T-helper 22 cell (primary cell): Measurements from ENCODE around the gene IFI27L1.
A peak's percentile ranks its signal among the peaks of the same experiment; 100 is the strongest.

Experiments used
- DNase-seq: peaks from one replicate; pipeline ENCODE4 v3.0.0-alpha.2; 2020; ENCODE audit warnings: low read depth

Gene IFI27L1

DNA sequence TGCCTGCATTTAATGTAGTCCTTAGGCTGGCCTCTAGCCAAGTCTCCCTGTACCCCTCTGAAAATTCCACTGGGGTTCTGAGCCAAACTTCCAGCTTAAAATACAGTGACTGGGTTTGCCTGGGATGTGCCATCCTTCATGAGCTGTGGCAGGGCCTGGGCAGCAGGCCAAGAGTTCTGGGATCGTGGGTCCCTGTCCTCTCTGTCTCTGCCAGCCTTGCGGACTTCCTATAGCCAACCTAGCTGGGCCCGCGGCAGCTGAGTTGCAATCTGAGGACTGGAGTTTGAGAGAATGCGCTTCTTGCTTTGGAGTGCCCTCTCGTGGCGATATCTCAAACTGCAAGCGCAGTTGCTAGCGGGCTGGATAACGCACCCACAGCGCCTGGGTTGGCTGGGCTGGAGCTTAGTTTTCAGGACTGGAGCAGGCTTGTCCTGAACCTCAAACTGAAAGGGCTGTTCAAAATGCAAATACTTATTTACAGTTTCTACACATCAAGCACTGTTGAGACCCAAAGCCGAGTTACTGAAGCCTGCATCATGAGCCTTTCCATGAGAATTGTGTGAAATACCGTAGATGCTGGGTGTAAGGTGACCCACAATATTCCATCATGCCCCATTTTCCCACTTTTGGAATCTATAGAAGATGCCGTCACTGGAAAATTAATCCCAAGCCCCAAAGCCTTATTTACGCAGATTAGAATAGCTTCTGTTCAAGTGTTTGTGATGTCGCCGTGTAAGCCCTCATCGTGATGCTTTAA, 55.6 kb downstream of the IFI27L1 start:
- peak; percentile 57 for DNase-seq

DNA sequence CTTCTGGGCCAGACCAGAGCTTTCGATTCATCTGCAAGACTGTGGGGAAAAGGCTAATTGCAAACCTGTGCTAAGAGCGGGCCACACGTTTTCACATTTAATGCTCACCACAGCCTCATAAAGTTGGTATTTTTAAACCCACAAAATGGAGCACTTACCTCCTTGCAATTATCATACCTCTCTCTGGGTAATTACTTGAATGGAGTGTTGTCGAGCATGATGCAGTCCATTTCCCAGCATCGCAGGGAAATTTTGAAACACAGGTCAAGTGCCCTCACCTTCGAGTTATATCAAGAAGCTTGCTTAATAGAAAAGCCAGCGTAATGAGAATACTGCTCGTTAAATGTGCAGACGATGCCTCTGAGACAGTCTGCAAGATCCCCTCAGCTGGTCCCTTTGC, 57.1 kb downstream of the IFI27L1 start:
- no peak for DNase-seq

DNA sequence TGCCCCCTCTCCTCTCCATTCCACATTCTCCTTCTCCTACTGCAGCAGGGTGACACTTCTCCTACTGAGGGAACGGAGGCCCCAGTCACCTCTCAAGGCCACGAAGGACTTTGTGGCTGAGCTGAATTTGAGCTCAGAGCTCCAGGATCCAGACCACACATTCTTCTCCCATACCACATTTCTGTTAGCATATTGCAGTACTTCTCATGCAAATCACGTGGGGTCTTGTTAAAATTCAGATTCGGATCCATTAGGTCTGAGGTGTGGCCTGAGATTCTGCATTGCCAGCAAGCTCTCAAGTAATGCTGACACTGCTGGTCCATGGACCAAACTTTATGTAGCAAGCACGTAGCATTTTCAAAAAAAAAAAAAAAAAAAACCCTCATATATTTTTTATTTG, 57.9 kb downstream of the IFI27L1 start:
- no peak for DNase-seq

DNA sequence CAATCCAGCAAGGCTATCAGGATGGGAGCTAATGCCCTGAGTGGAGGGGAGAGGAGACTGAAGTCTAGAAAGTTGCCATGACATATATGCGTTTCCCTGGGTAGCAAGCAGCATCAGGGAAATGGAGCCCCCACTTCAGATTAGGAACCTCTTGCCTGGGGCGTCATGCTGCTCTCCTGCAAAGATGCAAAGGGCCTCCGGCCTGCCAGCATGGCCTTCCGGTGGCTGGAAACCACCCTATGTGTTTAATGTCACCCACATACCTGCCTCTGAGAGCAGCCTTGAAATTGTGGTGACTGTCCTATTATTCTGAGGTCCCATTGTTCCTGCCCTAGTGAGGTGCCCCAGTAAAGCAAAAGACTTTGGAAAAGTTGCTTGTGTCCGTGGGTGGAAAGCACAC, 58.3 kb downstream of the IFI27L1 start:
- no peak for DNase-seq

DNA sequence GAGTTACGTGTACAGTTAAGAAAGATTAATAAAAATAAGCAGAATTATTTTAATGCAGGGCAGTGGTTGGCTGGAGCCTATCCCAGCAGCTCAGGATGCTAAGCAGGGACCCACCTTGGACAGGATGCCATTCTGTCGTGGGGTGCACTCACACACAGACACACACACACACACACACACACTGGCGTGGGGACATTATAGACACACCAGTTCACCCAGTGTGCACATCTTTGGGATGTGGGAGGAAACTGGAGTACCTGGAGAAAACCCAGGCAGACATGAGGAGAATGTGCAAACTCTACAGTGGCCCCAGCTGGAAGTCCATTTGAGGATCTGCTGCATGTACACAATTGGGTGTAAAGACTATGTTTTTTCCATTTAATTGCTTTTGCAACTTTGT, 61.1 kb downstream of the IFI27L1 start:
- DNase-seq, result no peak

DNA sequence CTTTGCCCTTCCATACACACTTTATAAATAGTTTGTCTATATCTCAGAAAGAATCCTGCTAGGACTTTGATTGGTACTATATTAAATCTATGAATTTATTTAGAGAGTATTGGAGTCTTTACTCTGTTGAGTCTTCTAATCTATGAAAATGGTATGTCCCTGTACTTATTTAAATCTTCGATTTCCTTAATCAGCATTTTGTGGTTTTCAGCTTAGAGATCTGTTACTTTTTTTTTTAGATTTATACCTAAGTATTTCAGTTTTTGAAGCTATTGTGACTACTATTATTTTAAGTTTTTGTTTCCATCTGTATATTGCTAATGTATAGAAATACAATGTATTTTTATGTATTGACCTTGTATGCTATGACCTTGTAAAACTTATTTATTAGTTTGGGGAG, 61.7 kb downstream of the IFI27L1 start:
- DNase-seq, result no peak

DNA sequence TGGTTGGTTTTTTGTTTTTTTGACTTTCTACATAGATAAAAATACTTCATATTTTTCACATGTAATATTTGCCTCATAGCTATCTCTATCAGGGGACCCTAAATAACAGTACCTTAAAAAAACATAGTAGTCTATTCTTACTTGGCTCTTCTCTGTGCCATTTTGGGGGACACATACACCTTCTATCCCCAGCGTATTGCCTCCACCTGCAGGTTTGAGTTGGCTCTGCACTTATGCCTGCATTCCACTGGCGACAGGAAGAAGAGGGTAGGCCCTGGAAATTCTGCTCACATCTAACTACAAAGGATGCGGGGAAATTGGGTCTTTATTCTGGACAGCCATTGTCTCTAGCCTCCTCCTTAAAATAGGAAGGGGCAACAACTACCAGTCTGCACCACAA, 62.1 kb downstream of the IFI27L1 start:
- no peak for DNase-seq

DNA sequence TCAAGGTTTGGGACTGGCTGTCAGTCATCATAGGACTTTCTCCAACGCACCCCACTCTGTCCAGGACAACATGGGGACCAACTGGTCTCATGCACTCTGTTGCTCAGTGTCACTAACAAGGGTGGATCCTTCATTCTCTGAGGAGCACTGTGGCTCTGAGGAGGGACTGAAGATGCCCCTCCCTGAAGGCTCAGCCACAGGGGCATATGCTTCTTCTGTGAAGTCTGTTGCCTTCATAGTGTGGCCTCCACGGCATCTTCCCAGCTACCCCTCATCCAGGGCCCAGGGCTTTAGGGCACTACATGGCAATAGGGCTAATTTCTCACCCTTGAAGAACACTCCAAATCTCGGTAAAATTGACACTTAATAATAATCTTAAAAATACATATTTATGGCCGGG, 62.6 kb downstream of the IFI27L1 start:
- DNase-seq, result no peak

DNA sequence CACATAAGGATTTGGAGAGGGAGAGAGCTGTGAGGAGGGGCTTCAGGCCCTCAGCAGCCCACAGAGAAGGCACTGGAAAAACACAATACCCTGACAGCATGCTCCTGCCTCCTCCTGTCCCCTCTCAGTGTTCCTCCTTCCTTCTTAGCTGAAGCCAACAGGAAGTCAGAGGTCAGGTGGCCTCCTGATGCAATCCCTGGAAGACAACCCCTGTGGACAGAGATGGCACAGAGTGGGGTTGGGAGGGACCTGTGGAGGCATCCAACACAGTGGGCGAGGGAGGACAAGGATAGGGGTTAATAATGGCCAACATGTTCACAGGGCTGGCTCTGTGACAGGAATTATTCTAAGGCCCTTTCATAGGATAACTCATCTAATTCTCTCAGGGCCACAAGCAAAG, 63.7 kb downstream of the IFI27L1 start:
- no peak for DNase-seq

DNA sequence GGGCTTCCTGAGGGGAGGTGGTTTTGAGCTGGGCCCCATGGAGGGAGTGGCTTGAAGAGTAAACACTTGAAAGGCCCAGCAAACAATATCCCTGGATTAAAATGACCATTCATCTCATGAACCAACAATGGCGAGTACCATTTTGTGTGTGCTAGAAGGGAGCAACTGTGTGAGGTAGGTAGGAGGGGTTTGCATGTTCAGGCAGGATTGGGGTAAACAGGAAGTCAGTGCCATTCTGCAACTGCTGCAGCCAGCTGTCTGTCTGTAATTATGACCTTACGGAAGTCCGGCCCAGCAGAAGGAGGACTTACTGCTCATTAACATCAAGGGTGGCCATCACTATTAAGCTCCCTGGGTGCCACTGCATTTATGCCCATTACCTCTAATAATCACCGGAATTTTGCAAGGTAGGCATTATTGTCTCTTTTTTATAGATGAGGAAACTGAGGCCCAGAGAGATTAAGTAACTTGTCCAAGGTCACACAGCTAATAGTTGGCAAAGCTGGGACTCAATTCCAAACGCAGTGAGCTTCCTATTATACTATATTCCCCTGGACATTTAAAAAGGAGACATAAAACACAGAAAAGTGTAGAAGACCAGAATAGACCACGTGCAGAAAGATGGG, 64.9 kb downstream of the IFI27L1 start:
- DNase-seq, result no peak
